DMS79 treated with DMSO at 0.1 percent for 48 hours (cell line): ENCODE measurements around the gene DNAJC24.
"Not testable (repeated sequence)": the region's sequence is repeated elsewhere in the genome, so short reads cannot be mapped to it uniquely, and the experiment has no call there.

ENCODE experiments used
- DNase-seq: peaks from one replicate; lab custom pipeline; 2025; lab: John Stamatoyannopoulos, UW

Gene DNAJC24, protein sequence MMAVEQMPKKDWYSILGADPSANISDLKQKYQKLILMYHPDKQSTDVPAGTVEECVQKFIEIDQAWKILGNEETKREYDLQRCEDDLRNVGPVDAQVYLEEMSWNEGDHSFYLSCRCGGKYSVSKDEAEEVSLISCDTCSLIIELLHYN

DNA sequence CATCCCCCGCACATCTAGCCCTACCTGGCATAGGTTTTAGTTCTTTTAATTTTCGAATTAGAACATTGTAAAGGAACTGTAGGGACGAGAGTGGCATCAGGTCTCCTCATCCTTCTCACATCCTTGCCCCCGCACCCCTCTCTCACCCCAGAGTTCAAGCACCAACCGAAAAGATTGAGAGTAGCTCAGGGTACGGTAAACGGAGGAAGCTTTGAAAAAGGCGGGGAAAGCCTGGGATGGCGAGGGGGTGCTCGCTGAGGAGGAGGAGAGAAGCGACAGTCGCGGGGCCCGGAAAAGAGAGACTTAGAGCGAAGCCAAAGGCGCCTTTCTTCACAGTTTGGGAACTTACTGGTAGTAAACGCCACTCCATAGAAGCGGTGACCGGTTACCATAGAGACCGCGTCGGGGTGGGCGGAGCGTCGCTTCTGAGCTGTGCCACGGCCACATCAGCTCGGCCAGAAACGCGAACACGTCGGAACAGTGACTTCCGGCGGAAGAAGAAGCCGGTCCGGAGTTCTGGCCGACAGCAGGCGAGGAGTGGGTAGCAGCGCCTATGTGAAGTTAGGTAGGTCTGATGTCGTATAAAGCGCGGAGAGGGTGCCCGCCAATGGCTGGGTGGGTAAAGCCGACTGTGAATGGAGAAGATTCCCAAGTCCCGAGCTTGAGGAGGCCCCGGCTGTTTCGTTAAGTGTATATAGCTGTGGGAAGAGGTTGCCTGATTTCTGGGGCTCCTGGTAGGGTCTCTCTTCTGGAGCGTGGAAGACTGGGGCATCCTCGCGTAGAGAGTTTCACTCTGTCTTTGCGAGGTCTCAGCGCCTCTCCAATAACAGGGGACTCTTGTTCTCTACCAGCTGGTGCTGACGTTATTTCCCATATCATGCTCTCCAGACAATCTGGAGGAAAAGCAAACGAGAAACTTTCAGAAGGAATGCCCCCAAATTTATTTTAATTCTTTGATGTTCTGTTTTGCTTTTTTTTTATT is at the start of gene DNAJC24, which contains the start of gene DCDC1:
Gene DNAJC24, plus strand, starts transcription at position 513 of the 982 bp plus-strand sequence. CDS start 889 bp downstream, outside the sequence.
Gene DCDC1, minus strand, starts transcription at position 392 of the 982 bp plus-strand sequence. CDS start 41,459 bp downstream, outside the sequence.
- peak; percentile 87 for DNase-seq

DNA sequence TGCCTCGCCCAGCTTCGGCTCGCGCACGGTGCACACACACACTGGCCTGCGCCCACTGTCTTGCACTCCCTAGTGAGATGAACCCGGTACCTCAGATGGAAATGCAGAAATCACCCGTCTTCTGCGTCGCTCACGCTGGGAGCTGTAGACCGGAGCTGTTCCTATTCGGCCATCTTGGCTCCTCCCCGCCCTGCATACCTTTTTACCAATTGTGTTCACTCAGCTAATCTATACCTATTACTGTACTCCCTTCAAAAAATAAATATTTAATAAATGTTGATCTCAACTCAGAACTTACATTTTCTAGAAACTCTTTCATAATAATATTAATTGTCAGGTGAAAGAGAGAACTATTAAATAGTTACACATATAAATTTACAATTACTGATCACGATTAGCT is 48.2 kb upstream of the DNAJC24 start:
- DNase-seq, result not testable (repeated sequence)

DNA sequence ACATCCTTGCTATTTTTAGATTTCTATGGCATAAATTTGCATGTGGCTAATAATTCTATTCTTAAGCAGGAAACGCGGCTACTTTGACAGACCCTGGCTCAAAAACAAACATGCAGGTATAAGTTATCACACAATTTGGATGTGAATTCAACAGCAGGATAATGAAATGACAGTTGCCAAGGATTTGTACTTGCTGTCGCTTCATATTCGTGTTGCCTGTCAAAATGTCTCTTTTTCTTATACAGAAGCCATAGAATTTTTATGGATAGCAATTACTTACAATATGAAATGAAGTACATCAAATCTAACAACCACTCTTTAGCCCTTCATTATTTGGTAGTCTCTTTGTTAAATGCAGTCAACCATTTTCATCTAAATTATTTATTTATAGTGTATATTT is 46.5 kb upstream of the DNAJC24 start:
- no peak for DNase-seq

DNA sequence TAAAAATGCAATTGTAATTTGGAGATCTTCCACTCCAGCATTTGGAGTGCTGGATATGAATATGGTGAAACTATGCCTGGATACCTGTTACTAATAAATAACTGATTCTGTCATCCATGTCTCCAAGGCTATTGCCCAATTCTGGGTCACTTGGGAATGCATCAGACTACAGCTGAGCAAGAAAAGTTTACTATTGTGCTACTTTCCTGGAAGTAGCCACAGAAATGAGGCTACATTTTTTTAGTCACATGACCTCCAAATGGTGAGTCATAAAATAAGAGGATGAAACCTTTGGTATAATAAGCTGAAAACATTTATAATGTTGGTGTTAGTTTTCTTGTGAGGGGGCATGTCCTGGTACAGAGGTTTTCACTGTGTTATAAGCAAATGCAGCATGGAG is 44.5 kb upstream of the DNAJC24 start:
- DNase-seq, result no peak

DNA sequence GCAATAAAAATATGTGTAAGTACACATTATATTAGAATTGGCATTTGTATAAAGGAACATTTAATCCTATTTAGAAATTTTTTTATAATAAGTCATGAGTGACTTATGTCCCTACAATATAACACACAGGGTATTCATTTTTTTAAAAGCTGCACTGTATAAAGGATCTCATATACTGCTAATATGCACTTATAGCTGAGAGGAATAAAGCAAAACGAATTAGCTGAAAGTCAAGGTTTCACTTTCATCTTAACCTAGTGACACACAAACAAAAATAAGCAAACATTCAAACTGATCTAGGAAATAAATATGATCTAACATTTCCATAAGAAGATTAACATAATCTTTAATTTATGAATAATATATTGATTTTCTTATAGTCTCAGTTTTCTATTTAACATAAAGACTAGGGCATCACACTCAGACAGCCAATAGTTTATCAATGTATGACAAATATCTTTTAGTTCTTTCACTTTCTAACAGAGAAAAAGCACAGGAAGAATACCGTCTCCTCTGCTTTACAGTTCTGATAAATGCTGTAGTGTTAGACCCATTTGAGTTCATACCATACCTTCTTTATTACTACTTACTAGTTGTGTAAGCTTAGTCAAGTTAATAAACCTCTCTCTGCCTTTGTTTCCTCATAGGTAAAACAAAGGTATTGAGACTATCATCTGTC is 43.1 kb upstream of the DNAJC24 start:
- no peak for DNase-seq

DNA sequence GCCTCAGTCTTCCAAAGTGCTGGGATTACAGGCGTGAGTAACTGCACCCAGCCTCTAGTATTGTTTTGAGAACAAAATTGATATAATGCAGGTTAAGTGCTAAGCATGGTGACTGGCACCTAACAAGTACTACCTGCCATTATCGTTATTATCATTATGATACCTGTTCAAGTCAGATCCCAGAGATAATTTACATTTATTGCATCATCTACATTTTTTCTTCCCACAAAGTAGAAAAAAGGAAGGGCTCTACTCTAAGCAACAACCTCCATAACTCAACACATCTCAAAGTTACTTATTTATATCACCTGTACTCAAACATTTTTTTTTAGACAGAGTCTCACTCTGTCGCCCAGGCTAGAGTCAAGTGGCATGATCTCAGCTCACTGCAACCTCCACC is 42.2 kb upstream of the DNAJC24 start:
- no peak for DNase-seq

DNA sequence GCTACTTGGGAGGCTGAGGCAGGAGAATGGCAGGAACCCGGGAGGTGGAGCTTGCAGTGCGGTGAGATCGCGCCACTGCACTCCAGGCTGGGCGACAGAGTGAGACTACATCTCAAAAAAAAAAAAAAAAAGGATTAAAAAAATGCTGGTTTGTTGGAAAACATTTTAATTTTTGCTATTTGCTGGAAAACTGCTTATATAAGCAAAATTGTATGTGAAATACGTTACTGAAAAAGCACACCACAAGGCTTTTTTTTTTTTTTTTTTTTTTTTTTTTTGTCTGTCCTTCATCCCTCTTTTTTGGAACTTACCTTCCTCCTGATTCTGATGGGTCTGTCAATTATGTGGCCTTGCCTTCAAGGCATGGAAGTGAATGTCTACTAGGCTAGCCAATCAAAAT is 41.0 kb upstream of the DNAJC24 start:
- no peak for DNase-seq

DNA sequence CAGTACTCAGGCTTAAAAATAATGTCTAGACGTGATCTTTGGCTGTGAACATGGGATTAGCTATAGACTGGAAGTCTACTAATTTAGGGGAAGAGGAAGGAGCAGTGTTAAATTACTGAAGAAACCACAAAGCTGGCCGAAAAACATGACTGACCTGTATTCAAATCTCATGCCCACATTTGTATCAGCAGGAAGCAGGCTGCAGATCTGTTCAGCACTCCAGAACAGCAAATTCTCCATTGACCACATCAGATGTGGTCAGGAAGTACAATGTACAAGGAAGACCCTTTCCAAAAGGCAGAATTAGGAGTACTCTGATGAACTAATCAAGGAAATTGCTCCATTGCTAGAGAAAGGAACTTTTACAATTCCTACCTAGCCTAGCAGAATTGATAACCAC is 31.9 kb upstream of the DNAJC24 start:
- DNase-seq, result no peak

DNA sequence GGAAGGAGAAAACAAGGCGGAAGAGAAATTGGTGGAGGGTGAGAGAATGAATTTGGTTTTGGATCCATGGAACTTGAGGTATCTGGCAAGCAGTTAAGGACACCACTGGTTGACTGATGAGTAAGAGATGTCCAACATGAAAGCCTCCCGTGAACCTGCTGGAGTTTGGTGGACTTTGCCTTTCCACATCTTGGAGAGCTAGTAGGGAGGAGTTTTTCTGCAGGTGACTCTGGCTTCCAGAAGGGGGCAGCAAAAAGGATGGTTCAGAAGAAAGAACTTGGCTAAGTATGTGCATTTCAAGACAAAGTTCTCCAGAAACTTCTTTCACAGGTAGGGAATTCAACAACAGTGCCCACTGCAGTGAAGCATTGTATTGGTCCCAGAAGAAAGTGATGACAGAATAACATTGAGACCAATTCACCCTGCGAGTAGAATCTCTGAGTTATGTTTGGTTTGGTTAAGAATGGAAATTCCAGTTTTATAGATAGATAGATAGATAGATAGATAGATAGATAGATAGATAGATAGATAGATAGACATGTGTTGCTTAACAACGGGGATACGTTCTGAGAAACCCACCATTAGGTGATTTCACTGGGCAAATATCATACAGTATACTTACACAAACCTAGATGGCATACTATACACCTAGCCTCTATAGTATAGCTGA is 28.6 kb upstream of the DNAJC24 start:
- no peak for DNase-seq

DNA sequence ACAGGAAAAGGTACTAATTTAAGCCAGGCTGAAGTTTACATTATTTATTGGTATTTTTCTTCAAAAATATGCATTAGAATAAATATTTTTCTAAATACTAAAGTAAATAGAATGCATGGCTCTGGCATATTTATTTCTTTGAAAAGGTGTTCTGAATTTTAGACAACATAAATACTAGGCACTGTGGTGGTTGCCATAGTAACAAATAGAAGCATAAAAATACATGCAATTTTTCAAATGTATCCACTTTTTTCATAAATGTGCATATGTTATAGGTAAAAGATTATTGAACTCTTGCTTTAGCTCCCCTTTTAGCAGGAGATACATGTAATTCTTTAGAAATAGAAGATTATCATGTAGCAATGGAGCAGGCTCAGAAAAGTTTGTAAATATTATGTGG is 18.5 kb upstream of the DNAJC24 start:
- no peak for DNase-seq

DNA sequence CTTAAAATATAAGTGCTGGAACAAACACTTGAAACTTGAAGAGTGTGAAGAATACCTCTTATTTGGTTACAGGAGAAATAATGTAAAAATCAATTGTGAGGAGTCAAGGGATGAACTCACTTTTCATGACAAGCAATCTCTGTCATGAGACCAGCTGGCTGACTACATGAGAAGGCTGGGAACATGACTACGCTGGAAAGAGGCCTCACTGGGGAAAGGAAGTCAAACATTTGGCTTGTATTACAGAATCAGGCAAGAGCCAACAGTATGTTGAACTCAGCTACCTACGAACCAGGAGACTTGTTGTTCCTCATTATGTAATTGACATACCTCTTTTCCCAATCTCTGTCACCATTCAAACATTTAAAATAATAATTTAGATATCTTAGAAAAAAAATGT is 14.5 kb upstream of the DNAJC24 start:
- DNase-seq, result peak; percentile 48

DNA sequence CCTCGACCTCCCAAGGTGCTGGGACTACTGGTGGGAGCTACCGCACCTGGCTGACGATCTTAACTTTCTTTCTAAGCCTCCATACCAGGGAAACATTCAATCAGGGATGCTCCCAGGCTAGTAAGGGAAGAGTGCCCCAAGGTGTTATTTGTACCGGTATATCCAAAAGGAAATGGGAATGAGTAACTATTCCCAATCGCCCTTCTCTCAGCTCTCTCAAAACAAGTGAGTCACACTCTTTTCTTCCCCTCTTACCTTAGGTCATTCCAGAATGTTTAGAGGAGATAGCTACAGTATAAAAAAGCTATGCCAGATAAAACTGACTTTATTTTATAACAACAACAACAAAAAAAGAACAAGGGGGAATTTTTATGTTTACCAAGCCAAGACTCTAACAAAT is 13.8 kb upstream of the DNAJC24 start:
- no peak for DNase-seq

DNA sequence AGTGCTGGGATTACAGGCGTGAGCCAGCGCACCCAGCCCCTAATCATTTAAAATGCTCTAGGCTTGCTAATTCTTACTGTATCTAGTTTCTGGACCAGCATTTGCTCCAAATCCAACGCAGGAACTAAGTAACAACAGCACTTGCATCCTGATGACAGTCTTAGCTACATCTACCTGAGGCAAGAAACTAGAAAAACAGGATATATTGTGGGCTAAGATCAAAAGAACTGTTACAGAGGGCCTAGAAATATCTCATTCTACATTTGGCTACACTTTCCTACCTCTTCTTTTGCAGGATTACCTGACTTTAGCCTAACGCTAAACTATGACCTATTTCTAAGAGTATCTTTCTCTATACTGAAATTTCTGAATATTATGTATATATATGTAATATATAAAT is 7.9 kb upstream of the DNAJC24 start:
- no peak for DNase-seq

DNA sequence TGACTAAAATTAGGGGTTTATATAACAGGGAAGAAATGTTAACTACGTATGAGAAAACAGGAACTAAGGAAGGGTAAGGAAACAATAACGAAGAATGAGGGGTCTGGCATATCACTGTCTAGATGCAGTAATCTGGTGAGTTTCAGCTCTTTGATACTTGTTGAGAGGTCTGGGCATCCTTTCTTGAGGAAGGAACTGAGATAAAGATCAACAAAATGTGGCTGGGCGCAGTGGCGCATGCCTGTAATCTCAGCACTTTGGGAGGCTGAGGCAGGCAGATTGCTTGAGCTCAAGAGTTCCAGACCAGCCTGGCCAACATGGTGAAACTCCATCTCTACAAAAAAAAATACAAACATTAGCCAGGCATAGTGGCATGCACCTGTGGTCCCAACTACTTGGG is 2.9 kb upstream of the DNAJC24 start:
- no peak for DNase-seq

DNA sequence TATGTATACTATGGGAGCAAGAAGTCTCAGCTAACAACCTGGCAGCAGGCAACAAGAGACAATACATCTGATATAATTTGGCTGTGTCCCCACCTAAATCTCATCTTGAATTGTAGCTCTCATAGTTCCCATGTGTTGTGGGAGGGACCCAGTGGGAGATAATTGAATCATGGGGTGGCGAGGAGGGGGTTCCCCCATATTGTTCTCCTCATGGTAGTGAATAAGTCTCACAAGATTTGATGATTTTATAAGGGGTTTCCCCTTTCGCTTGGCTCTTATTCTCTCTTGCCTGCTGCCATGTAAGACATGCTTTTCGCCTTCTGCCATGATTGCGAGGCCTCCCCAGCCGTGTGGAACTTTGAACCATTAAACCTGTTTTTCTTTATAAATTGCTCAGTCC is 6.2 kb downstream of the DNAJC24 start:
- DNase-seq, result no peak

DNA sequence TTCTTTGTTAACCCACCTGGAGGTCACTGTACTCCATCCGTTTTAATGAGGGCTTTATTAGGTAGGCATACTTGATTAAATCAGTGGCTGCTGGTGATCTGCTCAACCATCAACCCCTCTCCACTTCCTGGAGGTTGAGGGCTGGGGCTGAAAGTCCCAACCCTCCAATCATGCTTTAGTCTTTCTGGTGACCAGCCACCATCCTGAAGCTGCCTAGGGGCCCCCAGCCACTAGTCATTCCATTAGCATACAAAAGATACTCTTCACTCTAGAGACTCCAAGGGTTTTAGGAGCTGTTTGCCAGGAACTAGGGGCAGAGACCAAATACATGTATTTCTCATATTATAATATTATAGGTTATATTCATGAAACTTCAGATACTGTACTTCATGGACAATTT is 13.5 kb downstream of the DNAJC24 start:
- DNase-seq, result no peak

DNA sequence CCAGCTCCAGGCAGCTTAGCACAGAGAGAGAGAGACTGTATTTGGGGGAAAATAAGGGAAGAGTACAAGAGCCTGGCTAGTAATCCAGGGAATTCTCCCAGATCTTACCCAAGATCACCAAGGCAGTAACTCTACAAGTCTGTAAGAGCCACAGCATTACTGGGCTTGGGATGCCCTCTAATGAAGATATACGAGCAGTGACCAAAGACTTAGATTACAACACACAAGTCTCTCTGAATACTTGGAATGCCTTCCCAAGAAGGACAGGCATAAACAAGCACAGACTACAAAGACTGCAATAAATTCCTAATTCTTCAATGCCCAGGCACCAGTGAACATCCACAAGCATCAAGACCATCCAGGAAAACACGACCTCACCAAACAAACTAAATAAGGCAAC is 17.7 kb downstream of the DNAJC24 start:
- DNase-seq, result no peak

DNA sequence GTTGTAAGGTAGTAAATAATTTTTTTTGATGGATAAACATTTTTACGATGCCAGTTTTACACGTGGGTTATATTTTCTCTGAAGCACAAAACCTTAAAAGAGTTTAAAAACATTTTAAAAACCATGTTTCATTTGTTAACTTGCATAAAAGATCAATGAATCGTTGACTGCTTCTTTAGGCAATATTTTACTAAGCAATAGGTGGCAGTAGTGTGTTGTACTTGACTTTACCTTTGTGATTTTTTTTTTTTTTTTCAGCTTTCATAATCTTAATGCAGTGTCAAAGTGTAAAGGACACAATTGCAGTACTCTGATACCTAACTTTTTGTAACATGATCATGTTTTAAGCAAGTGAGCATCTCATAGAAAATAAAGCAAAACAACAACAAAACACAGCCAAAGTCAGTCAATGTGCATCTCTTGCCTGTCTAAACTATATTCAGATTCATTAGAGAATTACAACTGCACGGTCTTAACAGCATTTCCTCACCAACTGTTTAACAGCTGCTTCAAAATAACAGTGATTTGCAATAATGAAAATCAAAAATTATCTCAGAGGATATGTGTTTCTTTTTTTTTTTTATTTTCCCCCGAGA is 27.7 kb downstream of the DNAJC24 start:
- peak; percentile 8 for DNase-seq

DNA sequence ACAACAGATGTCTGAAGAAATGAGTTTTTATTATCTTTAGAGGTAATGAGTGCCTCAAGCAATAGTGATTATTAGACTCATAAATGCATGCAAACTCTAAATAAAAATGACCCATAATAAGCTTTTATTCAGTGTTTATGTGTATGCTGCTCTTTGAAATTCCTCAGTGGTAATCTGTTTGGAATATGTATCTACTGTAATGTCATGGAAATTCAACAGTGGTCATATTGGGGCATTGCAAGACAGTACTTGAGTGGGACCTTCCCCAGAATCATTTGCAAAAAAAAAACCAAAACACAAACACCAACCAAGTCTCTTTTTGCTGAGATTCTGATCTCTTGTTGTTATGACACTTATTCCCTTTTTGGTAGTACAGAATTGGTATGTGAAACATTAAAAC is 35.0 kb downstream of the DNAJC24 start:
- DNase-seq, result no peak

DNA sequence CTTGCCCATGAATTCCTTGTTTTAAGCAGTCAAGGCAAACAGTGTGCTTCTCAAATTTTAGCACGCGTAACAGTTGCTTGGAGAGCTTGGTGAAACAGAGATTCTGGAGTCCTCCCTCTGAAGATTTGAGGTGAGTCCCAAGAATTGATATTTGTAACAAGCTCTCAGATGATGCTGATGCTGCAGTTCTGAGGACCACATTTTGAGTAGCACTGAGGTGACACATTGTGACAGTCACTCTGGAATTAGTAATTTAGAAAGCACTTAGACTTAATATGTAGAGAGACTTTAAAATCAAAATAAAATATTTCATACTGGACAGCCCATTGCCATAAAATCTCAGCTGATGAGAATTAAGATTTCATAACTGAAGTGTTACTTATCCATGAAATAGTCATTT is 38.5 kb downstream of the DNAJC24 start:
- no peak for DNase-seq

DNA sequence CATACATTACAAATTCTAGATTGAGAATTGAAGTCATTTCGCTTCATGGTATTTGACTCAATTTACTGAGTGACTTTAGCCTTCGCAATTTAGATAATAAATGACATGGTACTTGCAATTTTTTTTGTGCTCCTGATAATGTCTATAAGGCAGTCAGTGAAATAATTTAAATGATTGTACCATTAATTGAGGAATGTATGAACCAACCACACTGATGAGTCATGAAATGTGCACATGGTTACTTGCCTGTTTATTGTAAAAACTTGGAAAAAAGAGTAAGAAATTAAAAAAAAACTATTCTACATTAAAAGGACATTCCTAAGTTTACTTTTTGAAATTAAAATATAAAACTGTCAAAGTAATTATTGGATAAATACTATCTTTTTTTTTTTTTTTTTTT is 43.3 kb downstream of the DNAJC24 start:
- no peak for DNase-seq

DNA sequence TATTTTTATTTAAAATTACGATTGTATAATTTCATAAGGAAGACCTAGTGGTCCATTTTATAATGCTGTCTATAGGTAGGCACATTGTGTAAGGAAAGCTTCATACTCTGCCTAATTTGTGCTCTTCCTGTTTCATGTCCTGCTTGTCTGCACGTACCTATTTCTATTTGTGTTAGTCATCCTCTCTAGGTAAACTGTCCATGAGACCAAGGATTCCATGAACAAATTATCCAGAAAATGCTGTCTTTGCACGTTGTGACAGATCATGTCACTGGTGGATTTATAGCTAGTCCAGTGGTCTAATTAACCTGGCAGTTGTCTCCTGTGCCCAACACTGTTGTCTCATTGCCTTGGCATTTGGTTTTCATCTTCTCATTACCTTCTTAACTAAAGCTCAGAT is 44.7 kb downstream of the DNAJC24 start:
- no peak for DNase-seq
